MG63 (cell line): ENCODE measurements around the gene LRRFIP1. TPM values are rescaled to one million over a fixed set of nuclear protein-coding genes. Genes with fewer than 3 reads are reported as not detected.
"Not testable (repeated sequence)": the region's sequence is repeated elsewhere in the genome, so short reads cannot be mapped to it uniquely, and the experiment has no call there.

ENCODE experiments used
- DNase-seq: peaks from one replicate; pipeline ENCODE4 v3.0.0-alpha.2; 2020
- H3K27me3 ChIP-seq: fragments of 250-450 bp; sonication (Bioruptor Pico); 2 replicates; pipeline ENCODE4 v1.5.1; 2020; ENCODE audit warnings: mild to moderate bottlenecking, moderate library complexity
- H3K36me3 ChIP-seq: fragments of 250-450 bp; sonication (Bioruptor Pico); 2 replicates; pipeline ENCODE4 v1.5.1; 2020; ENCODE audit warnings: mild to moderate bottlenecking, moderate library complexity
- H3K4me3 ChIP-seq: fragments of 250-450 bp; sonication (Bioruptor Pico); 2 replicates; pipeline ENCODE4 v1.5.1; 2020; ENCODE audit warnings: mild to moderate bottlenecking, moderate library complexity
- H3K9me3 ChIP-seq: fragments of 250-450 bp; sonication (Bioruptor Pico); 2 replicates; pipeline ENCODE4 v1.5.1; 2020; ENCODE audit warnings: mild to moderate bottlenecking, moderate library complexity
- total RNA-seq: library from RNA; depleted of rRNA; stranded (reverse); fragments of >200 nt; shearing (Covaris generic); gene quantifications from 2 replicates; pipeline ENCODE4 v1.2.3, GENCODE V29; 2014; ENCODE audit warnings: low replicate concordance

The LRRFIP1 gene
- total RNA-seq, 1 experiment from 2014 or later: 33.5 TPM

GRCh38 chr2:237594514-237594871 is 32.9 kb upstream of the LRRFIP1 start:
- Histone ChIP-seq H3K4me3 (no peak overlapping the region), H3K9me3 (no peaks in the 10 kb centered on the region), H3K27me3 (no peaks in the 10 kb centered on the region), H3K36me3 (no peaks in the 10 kb centered on the region)
- no peak for DNase-seq

- DNase-seq: not testable (repeated sequence)
Observed at GRCh38 chr2:237595829-237596519, 31.4 kb upstream of the LRRFIP1 start.

GRCh38 chr2:237596520-237597195 is 30.7 kb upstream of the LRRFIP1 start:
- H3K36me3 ChIP-seq: no peaks in the 10 kb centered on the region
- H3K4me3 ChIP-seq: no peak overlapping the region
- no peaks in the 10 kb centered on the region for H3K9me3 ChIP-seq
- no peak for DNase-seq
- H3K27me3 ChIP-seq: no peaks in the 10 kb centered on the region

More at GRCh38 chr2:237595829-237596519, 31.4 kb upstream of the LRRFIP1 start:
- H3K4me3 ChIP-seq, H3K36me3 ChIP-seq, H3K27me3 ChIP-seq, H3K9me3 ChIP-seq: not testable (repeated sequence)

GRCh38 chr2:237597196-237598145 is 29.9 kb upstream of the LRRFIP1 start:
- H3K4me3 ChIP-seq: no peak overlapping the region
- H3K27me3 ChIP-seq: no peaks in the 10 kb centered on the region
- no peaks in the 10 kb centered on the region for H3K36me3 ChIP-seq
- no peak for DNase-seq
- no peaks in the 10 kb centered on the region for H3K9me3 ChIP-seq

GRCh38 chr2:237598468-237599208 is 28.7 kb upstream of the LRRFIP1 start:
- H3K4me3 ChIP-seq: no peak overlapping the region

GRCh38 chr2:237599465-237600110 is 27.8 kb upstream of the LRRFIP1 start:
- H3K9me3 ChIP-seq: no peaks in the 10 kb centered on the region
- H3K4me3 ChIP-seq: no peak overlapping the region
- no peaks in the 10 kb centered on the region for H3K36me3 ChIP-seq
- H3K27me3 ChIP-seq: no peaks in the 10 kb centered on the region
- DNase-seq: no peak

More at GRCh38 chr2:237598468-237599208, 28.7 kb upstream of the LRRFIP1 start:
- no peak for DNase-seq
- no peaks in the 10 kb centered on the region for H3K9me3 ChIP-seq
- no peaks in the 10 kb centered on the region for H3K27me3 ChIP-seq
- no peaks in the 10 kb centered on the region for H3K36me3 ChIP-seq

- no peak overlapping the region for H3K4me3 ChIP-seq
- peak; percentile 59 for DNase-seq
- H3K27me3 ChIP-seq: no peaks in the 10 kb centered on the region
- no peaks in the 10 kb centered on the region for H3K9me3 ChIP-seq
- H3K36me3 ChIP-seq: no peaks in the 10 kb centered on the region
Observed at GRCh38 chr2:237600205-237600846, 27.1 kb upstream of the LRRFIP1 start.

GRCh38 chr2:237601453-237602116 is 25.8 kb upstream of the LRRFIP1 start:
- no peaks in the 10 kb centered on the region for H3K27me3 ChIP-seq
- no peak for DNase-seq
- no peak overlapping the region for H3K4me3 ChIP-seq
- H3K9me3 ChIP-seq: no peaks in the 10 kb centered on the region
- no peaks in the 10 kb centered on the region for H3K36me3 ChIP-seq

- H3K27me3 ChIP-seq: no peaks in the 10 kb centered on the region
- no peak for DNase-seq
- H3K36me3 ChIP-seq: no peaks in the 10 kb centered on the region
- no peaks in the 10 kb centered on the region for H3K9me3 ChIP-seq
- H3K4me3 ChIP-seq: no peak overlapping the region
Observed at GRCh38 chr2:237602409-237602808, 25.0 kb upstream of the LRRFIP1 start.

- no peaks in the 10 kb centered on the region for H3K36me3 ChIP-seq
- no peaks in the 10 kb centered on the region for H3K9me3 ChIP-seq
- no peak overlapping the region for H3K4me3 ChIP-seq
- no peaks in the 10 kb centered on the region for H3K27me3 ChIP-seq
- DNase-seq: no peak
Observed at GRCh38 chr2:237603049-237603717, 24.2 kb upstream of the LRRFIP1 start.

- Histone ChIP-seq H3K4me3 (no peak overlapping the region), H3K9me3 (no peaks in the 10 kb centered on the region), H3K36me3 (no peaks in the 10 kb centered on the region), H3K27me3 (no peaks in the 10 kb centered on the region)
- no peak for DNase-seq
Observed at GRCh38 chr2:237603718-237604362, 23.5 kb upstream of the LRRFIP1 start.

GRCh38 chr2:237604391-237604790 is 23.0 kb upstream of the LRRFIP1 start:
- no peak for DNase-seq
- Histone ChIP-seq H3K9me3 (no peaks in the 10 kb centered on the region), H3K4me3 (no peak overlapping the region), H3K27me3 (no peaks in the 10 kb centered on the region), H3K36me3 (no peaks in the 10 kb centered on the region)

- H3K9me3 ChIP-seq: no peaks in the 10 kb centered on the region
- H3K27me3 ChIP-seq: no peaks in the 10 kb centered on the region
- H3K36me3 ChIP-seq: no peaks in the 10 kb centered on the region
- no peak overlapping the region for H3K4me3 ChIP-seq
- DNase-seq: peak; percentile 36
Observed at GRCh38 chr2:237604960-237605359, 22.4 kb upstream of the LRRFIP1 start.

- H3K36me3 ChIP-seq, H3K27me3 ChIP-seq, DNase-seq, H3K9me3 ChIP-seq, H3K4me3 ChIP-seq: not testable (repeated sequence)
Observed at GRCh38 chr2:237606522-237606921, 20.9 kb upstream of the LRRFIP1 start.
